ENCODE results near the gene KCNK6. TPM values are rescaled to one million over a fixed set of nuclear protein-coding genes. Genes with fewer than 3 reads are reported as not detected.

The KCNK6 gene
- total and polyA plus RNA-seq, 2 donors (not counting 3 experiments of a cell fraction or from before 2014, with no cell fraction given): 7.4 to 11.3 TPM

DNA sequence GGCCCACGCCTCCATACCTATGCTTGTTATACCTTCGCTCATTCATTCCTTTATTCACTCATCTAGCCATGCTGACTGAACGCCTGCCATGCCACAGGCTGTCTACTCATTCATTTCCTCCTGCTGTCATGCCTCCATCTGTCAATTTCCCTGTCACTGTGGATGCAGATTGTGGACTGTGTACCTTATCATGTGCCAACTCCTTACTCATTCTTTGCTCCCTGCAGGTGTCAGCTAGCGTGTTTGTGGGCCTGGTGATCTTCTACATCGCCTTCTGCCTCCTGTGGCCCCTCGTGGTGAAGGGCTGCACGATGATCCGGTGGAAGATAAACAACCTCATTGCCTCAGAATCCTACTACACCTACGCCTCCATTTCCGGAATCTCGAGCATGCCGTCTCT is 50.7 kb downstream of the KCNK6 start:
- ChIA-PET POLR2A (no interaction called here), CTCF (interaction anchor here (0.8 kb wide), 1 partner anchor 136 kb away, joined by 3 read pairs; no protein-coding TSS in a partner anchor)
- Histone ChIP-seq H3K27me3 (ENCODE audit: control insufficient read depth in 2 of 2, insufficient read depth in 2 of 2, low read length in 2 of 2) (peaks cover 4 to 6% of the 10 kb centered on the region in 2 experiments), H3K4me1 (ENCODE audit: control insufficient read depth, extremely low read depth, insufficient read depth, low read length) (peaks cover 3% of the 10 kb centered on the region), H4K20me1 (replicated peaks; ENCODE audit: control insufficient read depth, extremely low read depth, insufficient read depth, low read length) (no peaks in the 10 kb centered on the region), H3K9me1 (replicated peaks; ENCODE audit: control insufficient read depth, extremely low read depth, insufficient read depth, low read length) (no peaks in the 10 kb centered on the region), H2AFZ (ENCODE audit: low read depth, low read length) (no peak overlapping the region), H3K27ac (ENCODE audit: insufficient read depth, low read depth, low read length) (no peak overlapping the region), H3K36me3 (ENCODE audit: control insufficient read depth in 2 of 2, extremely low read depth in 1 of 2, insufficient read depth in 2 of 2, low read length in 2 of 2) (no peaks in the 10 kb centered on the region), H3K9me3 (replicated peaks; ENCODE audit: control insufficient read depth, insufficient read depth, low read length) (no peaks in the 10 kb centered on the region), H3K4me2 (ENCODE audit: insufficient read depth, low read length) (no peak overlapping the region), H3K79me2 (ENCODE audit: control insufficient read depth, insufficient read depth, low read length) (peaks cover 5% of the 10 kb centered on the region), H3K4me3 (replicated peaks in 1 of 3; ENCODE audit: insufficient read depth in 1 of 3, low read depth in 1 of 3, low read length in 3 of 3) (no peak overlapping the region), H3K9ac (replicated peaks; ENCODE audit: extremely low read depth, insufficient read depth, low read length) (no peak overlapping the region)
- TF ChIP-seq GATA2 (IDR thresholded peaks at IDR 0.05; ENCODE audit: insufficient read depth, insufficient read length, low read depth, low read length) (no peak), POLR2AphosphoS5 (IDR thresholded peaks at IDR 0.05; ENCODE audit: insufficient read depth, low read depth, low read length) (no peak), FOS (IDR thresholded peaks at IDR 0.05; ENCODE audit: borderline replicate concordance, insufficient read depth, low read length) (no peak), MAX (IDR thresholded peaks at IDR 0.05; ENCODE audit: insufficient read depth, insufficient read length) (no peak), MYC (IDR thresholded peaks at IDR 0.05; ENCODE audit: low read depth, low read length) (no peak), JUN (IDR thresholded peaks at IDR 0.05; ENCODE audit: borderline replicate concordance, insufficient read depth, insufficient read length, low read depth) (no peak), POLR2A (IDR thresholded peaks at IDR 0.05; ENCODE audit: low read depth, low read length) (no peak), EZH2 (IDR thresholded peaks at IDR 0.05; ENCODE audit: borderline replicate concordance, low read depth, low read length, severe bottlenecking) (no peak)
- TF ChIP-seq, protein P1, sequence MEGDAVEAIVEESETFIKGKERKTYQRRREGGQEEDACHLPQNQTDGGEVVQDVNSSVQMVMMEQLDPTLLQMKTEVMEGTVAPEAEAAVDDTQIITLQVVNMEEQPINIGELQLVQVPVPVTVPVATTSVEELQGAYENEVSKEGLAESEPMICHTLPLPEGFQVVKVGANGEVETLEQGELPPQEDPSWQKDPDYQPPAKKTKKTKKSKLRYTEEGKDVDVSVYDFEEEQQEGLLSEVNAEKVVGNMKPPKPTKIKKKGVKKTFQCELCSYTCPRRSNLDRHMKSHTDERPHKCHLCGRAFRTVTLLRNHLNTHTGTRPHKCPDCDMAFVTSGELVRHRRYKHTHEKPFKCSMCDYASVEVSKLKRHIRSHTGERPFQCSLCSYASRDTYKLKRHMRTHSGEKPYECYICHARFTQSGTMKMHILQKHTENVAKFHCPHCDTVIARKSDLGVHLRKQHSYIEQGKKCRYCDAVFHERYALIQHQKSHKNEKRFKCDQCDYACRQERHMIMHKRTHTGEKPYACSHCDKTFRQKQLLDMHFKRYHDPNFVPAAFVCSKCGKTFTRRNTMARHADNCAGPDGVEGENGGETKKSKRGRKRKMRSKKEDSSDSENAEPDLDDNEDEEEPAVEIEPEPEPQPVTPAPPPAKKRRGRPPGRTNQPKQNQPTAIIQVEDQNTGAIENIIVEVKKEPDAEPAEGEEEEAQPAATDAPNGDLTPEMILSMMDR (IDR thresholded peaks at IDR 0.05; ENCODE audit: extremely low read depth in 1 of 2, insufficient read depth in 1 of 2, low read depth in 1 of 2, low read length in 2 of 2): no peak
- FAIRE-seq (no peak), DNase-seq (ENCODE audit: low read depth, low spot score) (no peak)
- dilution Hi-C loops (cut with MboI; ENCODE audit: extremely low pct_ligation_motif_present, low sequenced_read_pairs): no loop called here
- intact Hi-C loops (cut with micrococcal nuclease): no loop called here
- no TSS peak for BruUV-seq (replicated peaks)
